Skeletal muscle satellite cell (primary cell): ENCODE results near the gene NT5C1B.
A peak's percentile ranks its signal among the peaks of the same experiment; 100 is the strongest.

Source experiments
- H3K27me3 ChIP-seq: 2 replicates; pipeline ENCODE4 v1.7.0; 2013; ENCODE audit warnings: low read length; ENCODE audit not compliant: control insufficient read depth, insufficient read depth
- H3K36me3 ChIP-seq: 2 replicates; pipeline ENCODE4 v1.7.0; 2013; ENCODE audit warnings: mild to moderate bottlenecking, control low read depth, low read length; ENCODE audit not compliant: insufficient read depth
- H3K4me1 ChIP-seq: 2 replicates; pipeline ENCODE4 v1.7.0; 2013; ENCODE audit warnings: low read length; ENCODE audit not compliant: control insufficient read depth, insufficient read depth
- H3K4me2 ChIP-seq: 2 replicates; pipeline ENCODE4 v1.7.0; 2013; ENCODE audit warnings: mild to moderate bottlenecking, low read length
- H3K4me3 ChIP-seq: 2 replicates; pipeline ENCODE4 v1.7.0; 2013; ENCODE audit warnings: low read length
- H3K9ac ChIP-seq: 2 replicates; pipeline ENCODE4 v1.7.0; 2013; ENCODE audit warnings: mild to moderate bottlenecking, low read depth, low read length, moderate library complexity
- H3K9me3 ChIP-seq: replicated peaks from 2 replicates; pipeline ENCODE4 v1.7.0; 2013; ENCODE audit warnings: mild to moderate bottlenecking, control low read depth, low read length

Gene NT5C1B

DNA sequence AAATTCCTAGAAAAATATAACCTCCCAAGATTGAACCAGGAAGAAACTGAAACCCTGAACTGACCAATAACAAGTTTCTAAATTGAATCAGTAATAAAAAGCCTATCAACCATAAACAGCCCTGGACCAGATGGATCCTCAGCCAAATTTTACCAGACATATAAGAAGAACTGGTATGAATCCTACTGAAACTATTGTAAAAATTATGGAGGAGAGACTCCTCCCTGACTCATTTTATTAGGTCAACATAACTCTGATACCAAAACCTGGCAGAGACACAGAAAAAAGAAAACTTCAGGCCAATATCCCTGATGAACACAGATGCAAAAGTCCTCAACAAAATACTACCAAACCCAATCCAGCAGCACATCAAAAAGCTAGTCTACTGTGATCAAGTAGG lies 11.3 kb downstream of the NT5C1B start:
- no peaks in the 10 kb centered on the region for H3K27me3 ChIP-seq
- no peak overlapping the region for H3K9ac ChIP-seq
- no peaks in the 10 kb centered on the region for H3K9me3 ChIP-seq
- no peak overlapping the region for H3K4me2 ChIP-seq
- H3K36me3 ChIP-seq = no peaks in the 10 kb centered on the region
- peaks cover 3% of the 10 kb centered on the region for H3K4me1 ChIP-seq
- no peak overlapping the region for H3K4me3 ChIP-seq

DNA sequence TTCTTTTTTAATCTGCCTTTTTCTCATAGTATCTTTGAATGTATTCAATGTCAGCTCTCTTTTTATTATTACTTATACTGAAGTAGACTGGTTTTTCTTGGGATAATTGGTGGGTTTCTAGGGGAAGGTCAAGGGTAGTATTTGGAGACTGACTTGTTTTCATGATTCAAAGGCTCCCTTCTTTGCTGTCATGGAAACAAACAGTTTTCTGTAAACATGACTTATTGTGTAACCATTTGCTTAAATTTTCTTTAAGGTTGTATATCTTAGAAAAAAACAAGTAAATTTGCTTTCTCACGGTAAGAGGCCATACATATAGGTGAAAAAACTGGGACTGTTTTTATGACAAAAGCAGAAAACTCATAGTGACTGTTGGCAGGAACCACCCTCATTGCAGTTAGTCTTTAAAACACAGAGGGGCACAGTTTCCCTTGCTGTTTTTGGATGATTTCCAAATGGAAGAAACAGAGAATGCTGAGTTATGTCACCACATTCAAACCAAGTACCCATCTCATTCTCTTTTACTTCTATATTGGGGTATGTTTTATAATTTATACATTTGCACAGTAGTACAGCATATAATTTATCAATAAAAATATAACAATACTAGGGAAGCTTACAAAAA lies 23.1 kb downstream of the NT5C1B start:
- Histone ChIP-seq H3K4me3 (no peak overlapping the region), H3K4me1 (peaks cover 2% of the 10 kb centered on the region), H3K36me3 (peaks cover 13% of the 10 kb centered on the region), H3K9ac (no peak overlapping the region), H3K9me3 (peaks cover 7% of the 10 kb centered on the region), H3K27me3 (no peaks in the 10 kb centered on the region), H3K4me2 (no peak overlapping the region)

DNA sequence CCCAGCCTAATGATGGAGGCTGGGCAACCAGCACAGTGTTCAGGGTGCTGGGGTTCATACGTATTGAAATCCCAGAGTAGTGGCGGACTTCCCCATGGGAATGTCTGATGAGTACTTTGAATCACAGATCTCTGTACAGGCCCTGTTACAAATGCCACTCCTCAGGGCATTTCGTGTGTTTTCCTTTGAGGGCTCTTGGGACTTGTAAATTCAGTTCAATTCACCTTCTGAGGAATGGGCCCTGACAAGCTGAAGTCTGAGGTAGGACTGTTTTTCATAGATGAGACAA lies 28.6 kb downstream of the NT5C1B start:
- H3K9ac ChIP-seq = peak overlapping the region; percentile 96
- H3K4me2 ChIP-seq = peak overlapping the region; percentile 91
- H3K4me3 ChIP-seq = peak overlapping the region; percentile 95

DNA sequence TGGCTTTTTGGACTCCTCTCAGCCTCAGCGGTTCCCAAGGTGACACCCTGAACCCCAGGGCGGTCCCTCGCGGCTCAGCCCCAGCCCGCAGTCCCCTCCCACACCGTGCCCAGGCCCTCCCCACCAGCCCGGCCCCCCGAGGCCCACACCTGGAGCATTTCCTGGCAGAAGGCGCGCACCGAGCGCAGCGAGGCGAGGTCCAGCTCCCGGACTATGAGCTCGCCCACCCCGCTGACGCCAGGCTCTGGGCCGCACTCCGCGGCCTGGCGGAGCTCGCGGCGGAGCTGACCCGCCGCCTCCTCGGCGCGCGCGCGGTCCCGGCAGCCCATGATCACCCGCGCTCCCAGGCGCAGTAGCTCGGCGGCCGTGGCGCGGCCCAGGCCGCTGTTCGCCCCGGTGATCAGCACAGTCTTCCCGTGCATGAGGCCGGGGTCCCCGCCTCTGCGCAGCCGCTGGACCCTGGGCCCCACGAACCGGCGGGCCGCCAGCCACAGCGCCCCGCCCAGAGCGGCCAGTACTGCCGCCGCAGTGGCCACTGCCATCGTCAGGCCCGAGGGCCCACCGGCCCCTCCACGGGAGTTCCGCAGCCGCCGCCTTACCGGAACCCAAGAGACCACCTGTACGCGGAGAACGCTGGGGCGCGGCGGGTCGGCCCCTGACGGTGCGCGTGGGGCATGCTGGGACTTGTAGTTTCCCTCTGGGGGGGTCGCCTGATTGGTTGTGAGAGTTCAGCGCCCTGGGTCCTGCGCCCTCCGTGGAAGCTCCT lies 29.2 kb downstream of the NT5C1B start, which contains the start of gene RDH14:
Gene RDH14, minus strand, starts transcription at position 623 of the 766 bp plus-strand sequence. Its CDS starts 81 bp downstream, at position 542.
- Histone ChIP-seq H3K9ac (peak within 1 kb of the TSS; percentile 96), H3K4me3 (peak within 1 kb of the TSS; percentile 95), H3K4me1 (peaks cover 35% of the 10 kb centered on the region), H3K27me3 (no peaks in the 10 kb centered on the region), H3K4me2 (peak within 1 kb of the TSS; percentile 91), H3K36me3 (peaks cover 23% of the 10 kb centered on the region), H3K9me3 (peaks cover 7% of the 10 kb centered on the region)

More for the DNA sequence above, 28.6 kb downstream of the NT5C1B start:
- Histone ChIP-seq H3K36me3 (peaks cover 18% of the 10 kb centered on the region), H3K4me1 (peaks cover 35% of the 10 kb centered on the region), H3K9me3 (peaks cover 7% of the 10 kb centered on the region), H3K27me3 (no peaks in the 10 kb centered on the region)

DNA sequence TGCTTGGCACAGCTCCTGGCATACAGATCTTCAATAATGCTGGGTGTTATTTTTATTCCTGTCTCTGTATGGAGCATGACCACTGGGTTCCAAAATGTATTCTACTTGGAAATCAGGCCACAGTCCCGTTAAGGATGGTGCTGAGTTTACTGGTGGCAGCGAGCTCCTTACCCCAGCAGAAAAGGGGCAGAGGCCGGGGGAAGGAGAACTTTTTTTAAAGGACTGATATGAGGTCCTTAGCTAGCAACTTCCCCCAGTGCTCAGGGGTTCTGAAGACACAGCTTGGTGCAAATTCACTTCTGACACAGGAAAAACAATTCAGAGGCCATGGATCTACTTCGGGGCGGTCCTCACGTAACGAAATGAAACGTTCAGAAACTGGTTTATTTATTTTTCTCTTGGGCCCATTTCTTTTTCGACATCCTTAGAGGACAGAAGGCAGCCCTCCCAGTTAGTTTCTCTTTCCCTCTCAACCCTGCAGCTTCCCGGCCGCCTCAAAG lies 29.8 kb downstream of the NT5C1B start:
- H3K9ac ChIP-seq = peak overlapping the region; percentile 96
- H3K4me2 ChIP-seq = peak overlapping the region; percentile 91
- H3K4me3 ChIP-seq = peak overlapping the region; percentile 95
- peaks cover 7% of the 10 kb centered on the region for H3K9me3 ChIP-seq
- H3K27me3 ChIP-seq = no peaks in the 10 kb centered on the region
- peaks cover 28% of the 10 kb centered on the region for H3K36me3 ChIP-seq
- peaks cover 35% of the 10 kb centered on the region for H3K4me1 ChIP-seq

DNA sequence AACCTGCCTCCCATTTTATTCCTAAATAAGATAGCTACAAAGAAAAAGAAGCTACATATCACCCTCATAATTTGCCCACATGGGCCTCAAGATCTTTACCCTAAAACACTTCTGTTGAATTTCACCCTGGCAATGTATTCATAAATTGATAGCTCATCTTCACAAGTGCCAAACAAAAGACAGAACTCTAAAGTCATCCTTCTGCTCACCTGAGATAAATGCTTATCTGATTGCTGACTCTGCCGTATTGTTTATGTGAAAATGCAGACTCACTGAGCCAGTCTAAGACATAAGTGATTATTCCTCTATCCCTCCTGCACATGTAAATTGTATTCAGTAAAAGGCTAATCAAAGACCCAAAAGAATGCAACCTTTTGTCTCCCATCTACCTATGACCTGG lies 30.9 kb downstream of the NT5C1B start:
- no peaks in the 10 kb centered on the region for H3K27me3 ChIP-seq
- H3K36me3 ChIP-seq = peaks cover 27% of the 10 kb centered on the region
- no peaks in the 10 kb centered on the region for H3K9me3 ChIP-seq
- H3K4me1 ChIP-seq = peaks cover 35% of the 10 kb centered on the region
- no peak overlapping the region for H3K4me3 ChIP-seq
- H3K4me2 ChIP-seq = peak overlapping the region; percentile 91
- H3K9ac ChIP-seq = no peak overlapping the region

DNA sequence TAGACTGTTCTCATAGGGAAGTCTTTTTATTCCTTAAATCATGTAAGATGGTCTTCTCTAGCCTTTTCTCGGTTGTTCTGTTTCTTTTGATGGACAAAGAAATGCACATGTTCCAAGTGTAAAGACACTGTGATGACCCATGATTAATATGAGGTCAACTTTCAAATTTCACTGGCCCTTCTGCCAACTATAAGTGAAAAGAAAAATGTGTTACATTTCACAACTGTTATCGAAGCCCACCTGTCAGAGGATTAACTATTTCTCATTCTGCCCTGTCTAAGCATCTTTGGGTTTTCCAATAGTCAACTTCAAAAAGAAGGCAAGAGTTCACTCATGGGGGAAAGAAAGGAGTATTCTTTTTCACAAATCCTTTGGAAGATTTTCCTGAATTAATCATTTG lies 32.2 kb downstream of the NT5C1B start:
- Histone ChIP-seq H3K9ac (no peak overlapping the region), H3K4me2 (peak overlapping the region; percentile 91), H3K36me3 (peaks cover 27% of the 10 kb centered on the region), H3K27me3 (no peaks in the 10 kb centered on the region), H3K4me3 (no peak overlapping the region), H3K9me3 (no peaks in the 10 kb centered on the region), H3K4me1 (peaks cover 47% of the 10 kb centered on the region)

DNA sequence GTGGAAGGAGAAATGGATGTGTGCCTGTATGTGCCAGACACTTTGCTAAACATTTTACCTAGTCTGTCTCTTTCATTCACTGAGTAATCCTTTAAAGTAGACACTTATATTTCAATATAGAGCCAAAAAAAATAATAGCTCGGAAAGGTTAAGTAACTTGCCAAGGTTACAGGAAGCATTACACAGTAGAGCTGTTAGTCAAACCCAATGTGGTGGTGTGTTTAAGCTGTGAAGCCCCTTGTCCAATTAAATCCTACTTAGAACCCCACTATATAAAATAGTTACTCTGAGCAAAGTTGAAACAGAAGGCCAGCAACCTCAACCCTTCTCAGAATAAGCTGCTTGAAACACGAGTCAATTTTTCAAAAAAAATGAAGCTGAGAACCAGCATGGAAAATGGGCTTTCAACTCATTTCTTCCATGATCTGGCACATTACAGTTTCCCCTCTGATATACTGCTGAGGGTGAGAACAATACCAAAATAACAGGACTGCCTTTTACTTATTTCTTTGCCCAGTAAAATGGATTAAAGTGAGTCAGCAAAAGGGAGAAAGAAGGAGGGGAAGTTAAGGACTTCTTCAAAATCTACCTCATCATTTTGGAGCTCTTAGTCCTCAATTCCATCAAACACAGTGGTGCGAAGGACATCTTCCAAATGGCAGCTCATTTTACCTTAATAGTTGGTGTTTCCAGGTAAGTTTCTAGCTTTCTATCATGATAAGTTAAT lies 36.9 kb downstream of the NT5C1B start:
- Histone ChIP-seq H3K9me3 (no peaks in the 10 kb centered on the region), H3K27me3 (no peaks in the 10 kb centered on the region), H3K36me3 (peaks cover 27% of the 10 kb centered on the region), H3K4me3 (no peak overlapping the region), H3K4me2 (peak overlapping the region; percentile 6), H3K4me1 (peaks cover 36% of the 10 kb centered on the region), H3K9ac (no peak overlapping the region)

DNA sequence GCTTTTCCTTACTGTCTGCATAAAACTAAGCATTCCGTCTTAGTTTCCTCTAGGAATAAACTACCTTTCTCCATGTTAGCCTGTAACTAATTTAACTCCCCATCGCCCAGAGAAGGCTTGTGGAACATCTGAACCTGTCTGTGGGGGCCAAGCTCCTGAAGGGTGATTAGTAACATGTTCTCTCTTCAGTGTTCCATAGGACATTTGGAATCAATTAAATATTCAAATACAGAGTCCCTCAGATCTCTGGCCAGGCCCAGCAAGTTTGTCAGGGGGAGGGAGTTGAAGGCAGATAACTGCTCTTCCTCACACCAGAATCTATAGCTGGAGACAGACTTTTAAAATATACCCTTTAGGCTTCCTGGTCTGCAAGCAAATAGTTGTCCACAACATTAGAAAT lies 37.7 kb downstream of the NT5C1B start:
- peaks cover 24% of the 10 kb centered on the region for H3K36me3 ChIP-seq
- H3K9ac ChIP-seq = no peak overlapping the region
- no peak overlapping the region for H3K4me2 ChIP-seq
- no peaks in the 10 kb centered on the region for H3K27me3 ChIP-seq
- H3K9me3 ChIP-seq = no peaks in the 10 kb centered on the region
- peaks cover 28% of the 10 kb centered on the region for H3K4me1 ChIP-seq
- no peak overlapping the region for H3K4me3 ChIP-seq

DNA sequence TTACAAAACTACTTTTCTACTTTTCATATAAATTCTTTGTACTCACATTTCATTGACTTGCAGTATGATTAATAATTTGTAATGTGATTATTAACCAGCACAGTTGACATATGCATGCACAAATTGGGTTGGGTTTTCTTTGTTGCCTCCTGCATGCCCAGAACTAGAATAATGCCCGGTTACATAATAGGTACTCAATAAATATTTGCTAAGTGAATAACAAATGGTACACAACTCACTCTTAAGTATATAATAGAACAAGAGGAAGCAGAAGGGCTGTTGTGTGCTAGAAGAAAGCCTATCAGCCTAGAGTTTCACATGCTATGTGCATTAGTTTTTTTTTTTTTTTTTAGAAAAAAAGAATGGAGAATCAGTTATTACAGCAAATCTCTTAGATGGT lies 38.2 kb downstream of the NT5C1B start:
- Histone ChIP-seq H3K9me3 (no peaks in the 10 kb centered on the region), H3K4me1 (peaks cover 31% of the 10 kb centered on the region), H3K4me3 (no peak overlapping the region), H3K4me2 (no peak overlapping the region), H3K27me3 (no peaks in the 10 kb centered on the region), H3K36me3 (peaks cover 20% of the 10 kb centered on the region), H3K9ac (no peak overlapping the region)

DNA sequence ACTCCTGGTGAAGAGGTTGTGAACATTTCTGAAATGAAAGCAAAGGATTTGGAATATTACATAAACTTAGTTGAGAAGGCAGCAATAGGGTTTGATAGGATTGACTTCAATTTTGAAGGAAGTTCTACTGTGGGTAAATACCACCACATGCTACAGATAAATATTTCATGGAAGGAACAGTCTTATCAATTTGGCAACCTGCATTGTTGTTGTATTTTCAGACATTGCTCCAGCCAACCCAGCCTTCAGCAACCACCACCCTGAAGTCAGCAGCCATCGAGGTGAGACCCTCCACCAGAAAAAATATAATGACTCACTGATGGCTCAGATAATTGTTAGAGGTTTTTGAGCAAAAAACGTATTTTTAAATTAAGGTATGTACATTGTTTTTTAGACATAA lies 38.9 kb downstream of the NT5C1B start:
- Histone ChIP-seq H3K9ac (no peak overlapping the region), H3K9me3 (no peaks in the 10 kb centered on the region), H3K36me3 (peaks cover 14% of the 10 kb centered on the region), H3K4me2 (no peak overlapping the region), H3K4me1 (peaks cover 38% of the 10 kb centered on the region), H3K27me3 (no peaks in the 10 kb centered on the region), H3K4me3 (no peak overlapping the region)
